Peyer's patch (tissue), 4 donors: ENCODE results near the gene TCF4. TPM values are rescaled to one million over a fixed set of nuclear protein-coding genes. Genes with fewer than 3 reads are reported as not detected.

Experiments
- DNase-seq, 3 donors: peaks; one replicate each; pipeline ENCODE4 v3.0.0-alpha.2; 2017 to 2019
- H3K27ac ChIP-seq, 4 donors: fragments of 200-600 bp; sonication (generic); one replicate each; pipeline ENCODE4 v1.5.1; 2016 to 2019
- H3K27me3 ChIP-seq, 2 donors: fragments of 200-600 bp; sonication (generic); one replicate each; pipeline ENCODE4 v1.5.1; 2019
- H3K36me3 ChIP-seq, 3 donors: fragments of 200-600 bp; sonication (generic); one replicate each; pipeline ENCODE4 v1.5.1; 2016 to 2019
- H3K4me1 ChIP-seq, 4 donors: fragments of 200-600 bp; sonication (generic); one replicate each; pipeline ENCODE4 v1.5.1; 2016 to 2019
- H3K4me3 ChIP-seq, 4 donors: fragments of 200-600 bp; sonication (generic); 1 replicate in 3 of 4; 2 replicates in 1 of 4; pipeline ENCODE4 v1.5.1; 2016 to 2019; ENCODE audit warnings: mild to moderate bottlenecking in 1 of 4
- H3K9me3 ChIP-seq, 4 donors: fragments of 200-600 bp; sonication (generic); one replicate each; pipeline ENCODE4 v1.5.1; 2016 to 2019; ENCODE audit warnings: mild to moderate bottlenecking in 1 of 4
- CTCF ChIP-seq, 6 experiments: fragments of 450-650 bp in 4 of 6; fragments of 200-600 bp in 2 of 6; sonication (generic) in 1 of 6; IDR thresholded peaks; one replicate each; pipeline ENCODE4 v1.5.1; 2017 to 2019; ENCODE audit warnings: antibody characterized with exemption in 6 of 6, mild to moderate bottlenecking in 3 of 6, moderate library complexity in 1 of 6
- POLR2A ChIP-seq, 2 donors: fragments of 450-650 bp; IDR thresholded peaks; one replicate each; pipeline ENCODE4 v1.5.1; 2017; ENCODE audit warnings: antibody characterized with exemption in 2 of 2, mild to moderate bottlenecking in 2 of 2, moderate library complexity in 2 of 2
- total RNA-seq, 4 donors: library from RNA; depleted of rRNA; stranded (reverse); fragments of >200 nt; gene quantifications; one replicate each; pipeline ENCODE4 v1.1.0, GENCODE V29; 2016

TCF4 gene
- total RNA-seq, 4 donors from 2014 or later = 11.9 to 190 (median 33.8) TPM

- Histone ChIP-seq H3K4me3 (no peak overlapping the region), H3K27ac (peak overlapping the region in 1 of 4 donors; percentile 72), H3K36me3 (no peaks in the 10 kb centered on the region), H3K27me3 (no peaks in the 10 kb centered on the region), H3K9me3 (no peaks in the 10 kb centered on the region), H3K4me1 (peaks cover 0 to 16% (median 0%) of the 10 kb centered on the region in 4 donors)
- no peak for DNase-seq
- TF ChIP-seq CTCF (IDR thresholded peaks at IDR 0.05) (no peak), POLR2A (IDR thresholded peaks at IDR 0.05) (no peak)
These were observed 321.0 kb downstream of the TCF4 start for GRCh38 chr18:55266981-55267380.

- DNase-seq = no peak
- no peak for TF ChIP-seq POLR2A (IDR thresholded peaks at IDR 0.05)
- TF ChIP-seq CTCF (IDR thresholded peaks at IDR 0.05) = no peak
- Histone ChIP-seq H3K27ac (peak overlapping the region in 1 of 4 donors; percentile 46), H3K4me1 (peaks cover 0 to 16% (median 0%) of the 10 kb centered on the region in 4 donors), H3K4me3 (no peak overlapping the region), H3K36me3 (no peaks in the 10 kb centered on the region), H3K27me3 (no peaks in the 10 kb centered on the region), H3K9me3 (no peaks in the 10 kb centered on the region)
These were observed 322.0 kb downstream of the TCF4 start for GRCh38 chr18:55265984-55266383.

- Histone ChIP-seq H3K27me3 (no peaks in the 10 kb centered on the region), H3K36me3 (no peaks in the 10 kb centered on the region), H3K4me3 (no peak overlapping the region), H3K4me1 (peaks cover 0 to 16% (median 0%) of the 10 kb centered on the region in 4 donors), H3K27ac (peak overlapping the region in 1 of 4 donors; percentile 15), H3K9me3 (no peaks in the 10 kb centered on the region)
- DNase-seq = no peak
- TF ChIP-seq CTCF (IDR thresholded peaks at IDR 0.05) (no peak), POLR2A (IDR thresholded peaks at IDR 0.05) (no peak)
These were observed 322.8 kb downstream of the TCF4 start for GRCh38 chr18:55265130-55265675.

- peaks cover 0 to 16% (median 0%) of the 10 kb centered on the region in 4 donors for H3K4me1 ChIP-seq
- DNase-seq = no peak
- no peaks in the 10 kb centered on the region for H3K9me3 ChIP-seq
- H3K4me3 ChIP-seq = no peak overlapping the region
- H3K36me3 ChIP-seq = no peaks in the 10 kb centered on the region
- no peaks in the 10 kb centered on the region for H3K27me3 ChIP-seq
- no peak for TF ChIP-seq CTCF (IDR thresholded peaks at IDR 0.05)
- TF ChIP-seq POLR2A (IDR thresholded peaks at IDR 0.05) = no peak
- peak overlapping the region in 1 of 4 donors; percentile 15 for H3K27ac ChIP-seq
These were observed 323.9 kb downstream of the TCF4 start for GRCh38 chr18:55264108-55264507.

- TF ChIP-seq POLR2A (IDR thresholded peaks at IDR 0.05) = no peak
- TF ChIP-seq CTCF (IDR thresholded peaks at IDR 0.05) = no peak
- Histone ChIP-seq H3K27me3 (no peaks in the 10 kb centered on the region), H3K27ac (no peak overlapping the region), H3K4me1 (peaks cover 0 to 10% (median 0%) of the 10 kb centered on the region in 4 donors), H3K9me3 (no peaks in the 10 kb centered on the region), H3K36me3 (no peaks in the 10 kb centered on the region), H3K4me3 (no peak overlapping the region)
- no peak for DNase-seq
These were observed 325.9 kb downstream of the TCF4 start for GRCh38 chr18:55262021-55262560.
